ENCODE data around the gene SSBP1.
"Not testable (repeated sequence)": the region's sequence is repeated elsewhere in the genome, so short reads cannot be mapped to it uniquely, and the experiment has no call there.

Gene SSBP1

GRCh38 chr7:141737836-141738591 is at the start of gene SSBP1:
SSBP1 (plus strand) TSS chr7:141738358; CDS start chr7:141739167, 809 bp downstream.
- peak; percentile 80 to 90 (median 89) for DNase-seq (ENCODE audit: low read depth in 3 of 3)

- DNase-seq (ENCODE audit: low read depth in 3 of 3), result not testable (repeated sequence)
These were observed 48.9 kb upstream of the SSBP1 start for GRCh38 chr7:141689072-141689825.

- DNase-seq (ENCODE audit: low read depth in 3 of 3), result no peak
These were observed 46.6 kb upstream of the SSBP1 start for GRCh38 chr7:141691540-141691939.

- DNase-seq (ENCODE audit: low read depth in 3 of 3), result no peak
These were observed 46.2 kb upstream of the SSBP1 start for GRCh38 chr7:141691961-141692360.

- no peak for DNase-seq (ENCODE audit: low read depth in 3 of 3)
These were observed 45.1 kb upstream of the SSBP1 start for GRCh38 chr7:141693082-141693481.

- no peak for DNase-seq (ENCODE audit: low read depth in 3 of 3)
These were observed 42.3 kb upstream of the SSBP1 start for GRCh38 chr7:141695803-141696289.

GRCh38 chr7:141696348-141696747 is 41.8 kb upstream of the SSBP1 start:
- DNase-seq (ENCODE audit: low read depth in 3 of 3), result no peak

- DNase-seq (ENCODE audit: low read depth in 3 of 3), result no peak
These were observed 40.8 kb upstream of the SSBP1 start for GRCh38 chr7:141697211-141697871.

GRCh38 chr7:141698247-141699015 is 39.7 kb upstream of the SSBP1 start:
- DNase-seq (ENCODE audit: low read depth in 3 of 3), result no peak

GRCh38 chr7:141699860-141700259 is 38.3 kb upstream of the SSBP1 start:
- no peak for DNase-seq (ENCODE audit: low read depth in 3 of 3)

GRCh38 chr7:141700296-141700847 is 37.8 kb upstream of the SSBP1 start:
- no peak for DNase-seq (ENCODE audit: low read depth in 3 of 3)

- no peak for DNase-seq (ENCODE audit: low read depth in 3 of 3)
These were observed 37.2 kb upstream of the SSBP1 start for GRCh38 chr7:141700848-141701371.

GRCh38 chr7:141701489-141702046 is 36.6 kb upstream of the SSBP1 start:
- DNase-seq (ENCODE audit: low read depth in 3 of 3), result peak; percentile 43 to 56 (median 43)

- DNase-seq (ENCODE audit: low read depth in 3 of 3), result peak; percentile 8 to 44 (median 16)
These were observed 36.1 kb upstream of the SSBP1 start, which contains the start of gene DENND11 for GRCh38 chr7:141702047-141702567. DENND11 (minus strand) TSS chr7:141702166; CDS start chr7:141702153, 13 bp downstream.

- no peak for DNase-seq (ENCODE audit: low read depth in 3 of 3)
These were observed 35.3 kb upstream of the SSBP1 start for GRCh38 chr7:141702892-141703291.

GRCh38 chr7:141704112-141704511 is 34.0 kb upstream of the SSBP1 start:
- no peak for DNase-seq (ENCODE audit: low read depth in 3 of 3)

- DNase-seq (ENCODE audit: low read depth in 3 of 3), result no peak
These were observed 33.4 kb upstream of the SSBP1 start for GRCh38 chr7:141704741-141705140.

GRCh38 chr7:141706239-141707064 is 31.7 kb upstream of the SSBP1 start:
- no peak for DNase-seq (ENCODE audit: low read depth in 3 of 3)

GRCh38 chr7:141708351-141708750 is 29.8 kb upstream of the SSBP1 start, which contains the start of gene WEE2:
WEE2 (plus strand) TSS chr7:141708353; CDS start chr7:141708759, 406 bp downstream.
- DNase-seq (ENCODE audit: low read depth in 3 of 3), result no peak
